Stimulated activated CD8-positive, alpha-beta memory T cell treated with anti-CD3 and anti-CD28 coated beads, Interleukin-2, amount 100 ng/mL, for 48 hours (primary cell): Measurements from ENCODE around the gene DCAF5.
A peak's percentile ranks its signal among the peaks of the same experiment; 100 is the strongest.
"Not testable (repeated sequence)": the region's sequence is repeated elsewhere in the genome, so short reads cannot be mapped to it uniquely, and the experiment has no call there.

Experiments used
- DNase-seq, 2 donors: peaks; one replicate each; pipeline ENCODE4 v3.0.0-alpha.2; 2020; ENCODE audit warnings: low read depth in 2 of 2

Gene DCAF5

DNA sequence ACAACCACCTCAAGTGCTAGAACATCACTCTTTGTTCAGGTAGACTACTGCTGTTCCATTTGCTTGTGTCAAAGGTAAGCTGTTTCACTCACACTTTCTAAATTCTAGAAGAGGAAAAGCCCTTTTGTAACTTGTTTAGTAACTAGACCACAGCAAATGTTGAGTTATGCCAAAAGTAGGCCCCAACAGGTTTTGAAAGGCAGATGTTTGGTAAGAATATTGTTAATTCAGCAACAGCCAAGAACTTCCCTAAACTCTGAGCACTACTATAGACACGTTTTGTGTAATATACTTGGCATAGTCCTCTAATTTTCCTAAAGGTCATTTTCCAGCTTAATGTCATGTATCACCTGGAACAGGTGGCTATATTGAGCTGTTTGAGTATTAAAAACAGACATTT lies 79.0 kb downstream of the DCAF5 start:
- DNase-seq: no peak

DNA sequence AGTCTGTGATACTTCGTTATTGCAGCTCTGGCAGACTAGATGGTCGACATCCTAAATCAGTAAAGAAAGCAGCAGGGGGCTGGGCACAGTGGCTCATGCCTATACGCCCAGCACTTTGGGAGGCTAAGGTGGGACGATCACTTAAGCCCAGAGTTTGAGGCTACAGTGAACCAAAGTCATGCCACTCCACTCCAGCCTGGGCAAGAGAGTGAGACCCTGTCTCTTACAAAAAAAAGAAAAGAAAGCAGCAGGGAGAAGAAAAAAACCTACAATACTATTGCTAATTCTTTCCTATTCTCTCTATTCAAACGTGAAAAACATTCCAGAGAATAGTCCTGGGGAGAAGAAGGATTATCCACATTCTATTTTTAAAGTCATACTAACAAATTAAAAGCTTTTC lies 79.5 kb downstream of the DCAF5 start:
- no peak for DNase-seq

DNA sequence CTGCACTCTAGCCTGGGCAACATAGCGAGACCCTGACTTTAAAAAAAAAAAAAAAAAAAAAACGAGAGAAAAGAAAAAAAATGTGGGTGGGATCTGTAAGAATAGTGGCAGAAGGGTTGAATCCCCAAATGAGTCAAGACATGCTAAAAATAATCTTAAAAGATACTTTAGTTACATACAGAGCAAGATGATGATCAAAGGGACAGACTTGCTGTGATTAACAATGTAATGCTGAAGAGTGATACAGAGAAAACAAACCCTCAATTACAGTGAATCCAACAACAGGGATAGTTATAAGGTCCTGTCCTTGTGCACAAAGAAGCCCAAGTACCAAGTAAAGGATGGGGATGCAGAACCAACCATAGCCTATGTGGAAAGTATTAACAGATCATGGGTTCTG lies 80.3 kb downstream of the DCAF5 start:
- no peak for DNase-seq

DNA sequence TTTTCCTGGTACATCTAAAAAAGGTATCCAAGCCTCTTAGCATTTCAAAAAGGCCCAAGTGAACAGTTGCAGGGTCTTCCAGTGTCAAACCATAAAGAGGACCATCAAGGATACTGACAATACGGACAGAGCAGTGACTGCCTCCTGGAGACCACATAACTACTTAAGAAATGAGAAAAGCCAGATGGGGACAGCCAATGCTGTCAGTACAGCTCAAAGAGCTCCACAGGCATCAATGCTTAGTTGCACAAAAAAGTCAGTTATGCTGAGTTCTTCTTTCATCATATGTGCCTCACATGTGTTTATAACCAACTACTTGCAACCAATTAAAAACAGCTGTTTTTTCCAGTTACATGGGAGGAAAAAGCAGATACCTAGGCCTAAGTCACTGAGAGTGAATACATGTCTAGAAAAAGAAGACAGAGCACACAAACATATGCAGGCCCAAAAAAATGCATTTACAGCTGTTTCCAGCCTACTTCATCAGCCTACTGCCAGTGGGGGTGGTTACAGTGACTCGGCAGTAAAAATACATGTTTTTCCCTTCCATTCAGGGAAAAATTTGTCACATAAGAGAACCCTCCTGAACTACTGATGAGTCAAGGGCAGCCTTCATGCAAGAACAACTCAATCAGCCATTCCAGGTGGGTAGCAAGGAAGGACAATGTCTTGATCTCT lies 84.0 kb downstream of the DCAF5 start:
- no peak for DNase-seq

DNA sequence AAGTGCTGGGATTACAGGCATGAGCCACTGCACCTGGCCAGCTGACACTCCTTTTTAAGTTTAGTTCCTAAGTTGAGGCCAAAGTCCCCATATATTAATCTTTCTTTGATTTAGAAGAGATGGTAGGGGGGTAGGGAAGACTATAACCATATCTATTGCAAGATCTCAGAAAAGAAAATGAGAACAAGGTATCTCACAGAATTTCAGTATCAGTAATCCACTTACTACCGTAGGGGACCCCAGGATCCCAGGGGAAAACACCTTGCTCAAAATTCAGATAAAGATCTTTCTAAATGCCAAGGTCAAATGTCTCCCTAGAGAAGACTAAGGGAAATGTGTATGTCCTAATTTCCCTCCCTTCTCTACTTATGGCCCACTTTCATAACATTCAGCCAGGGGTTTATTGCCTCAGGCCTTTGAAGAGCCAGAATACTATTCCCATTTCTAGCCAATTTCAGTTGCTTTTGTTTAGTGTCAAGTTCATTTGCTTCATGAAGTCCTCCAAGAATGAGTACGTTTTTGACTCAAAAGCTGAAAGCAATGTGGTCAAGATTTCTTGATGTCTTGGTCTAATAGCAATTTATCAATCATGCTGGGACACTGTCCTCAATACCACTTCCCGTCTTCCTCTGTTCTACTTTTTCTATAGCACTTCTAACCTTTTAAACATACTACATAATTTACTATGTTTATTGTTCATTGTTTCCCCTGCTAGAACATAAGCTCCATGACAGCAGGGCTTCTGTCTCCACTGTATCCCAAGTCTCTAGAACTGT lies 86.3 kb downstream of the DCAF5 start:
- no peak for DNase-seq

DNA sequence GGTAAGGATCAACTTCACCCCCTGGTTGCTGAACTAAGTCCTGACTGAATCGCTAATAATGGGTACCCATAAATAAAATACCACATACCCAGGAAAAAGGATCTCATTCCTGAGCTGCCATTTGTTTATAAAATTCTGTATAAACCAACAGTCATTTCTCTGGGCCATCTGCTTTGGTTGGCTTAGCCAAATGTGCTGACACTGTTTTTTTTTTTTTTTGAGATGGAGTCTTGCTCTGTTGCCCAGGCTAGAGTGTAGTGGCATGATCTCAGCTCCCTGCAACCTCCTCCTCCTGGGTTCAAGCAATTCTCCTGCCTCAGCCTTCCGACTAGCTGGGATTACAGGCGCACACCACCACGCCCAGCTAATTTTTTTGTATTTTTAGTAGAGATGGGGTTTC lies 87.0 kb downstream of the DCAF5 start:
- DNase-seq: not testable (repeated sequence)

DNA sequence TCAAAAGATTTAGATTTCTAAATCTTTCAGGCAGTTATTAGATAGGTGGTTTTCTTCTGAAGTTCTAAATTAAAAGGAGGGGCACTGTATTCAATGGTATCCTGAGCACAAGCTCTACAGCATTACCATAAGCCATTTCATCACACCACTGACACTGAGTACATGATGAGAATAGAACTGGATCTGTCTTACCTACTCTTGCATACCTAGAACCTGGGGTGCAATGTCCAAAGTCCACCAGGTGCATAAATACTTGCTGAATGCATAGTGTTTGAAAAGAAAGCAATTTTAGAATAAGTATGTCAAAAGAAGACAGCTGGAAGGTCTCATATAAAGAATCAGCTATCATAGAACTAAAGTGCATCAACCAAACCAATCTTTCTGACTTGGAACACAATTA lies 88.3 kb downstream of the DCAF5 start:
- no peak for DNase-seq

DNA sequence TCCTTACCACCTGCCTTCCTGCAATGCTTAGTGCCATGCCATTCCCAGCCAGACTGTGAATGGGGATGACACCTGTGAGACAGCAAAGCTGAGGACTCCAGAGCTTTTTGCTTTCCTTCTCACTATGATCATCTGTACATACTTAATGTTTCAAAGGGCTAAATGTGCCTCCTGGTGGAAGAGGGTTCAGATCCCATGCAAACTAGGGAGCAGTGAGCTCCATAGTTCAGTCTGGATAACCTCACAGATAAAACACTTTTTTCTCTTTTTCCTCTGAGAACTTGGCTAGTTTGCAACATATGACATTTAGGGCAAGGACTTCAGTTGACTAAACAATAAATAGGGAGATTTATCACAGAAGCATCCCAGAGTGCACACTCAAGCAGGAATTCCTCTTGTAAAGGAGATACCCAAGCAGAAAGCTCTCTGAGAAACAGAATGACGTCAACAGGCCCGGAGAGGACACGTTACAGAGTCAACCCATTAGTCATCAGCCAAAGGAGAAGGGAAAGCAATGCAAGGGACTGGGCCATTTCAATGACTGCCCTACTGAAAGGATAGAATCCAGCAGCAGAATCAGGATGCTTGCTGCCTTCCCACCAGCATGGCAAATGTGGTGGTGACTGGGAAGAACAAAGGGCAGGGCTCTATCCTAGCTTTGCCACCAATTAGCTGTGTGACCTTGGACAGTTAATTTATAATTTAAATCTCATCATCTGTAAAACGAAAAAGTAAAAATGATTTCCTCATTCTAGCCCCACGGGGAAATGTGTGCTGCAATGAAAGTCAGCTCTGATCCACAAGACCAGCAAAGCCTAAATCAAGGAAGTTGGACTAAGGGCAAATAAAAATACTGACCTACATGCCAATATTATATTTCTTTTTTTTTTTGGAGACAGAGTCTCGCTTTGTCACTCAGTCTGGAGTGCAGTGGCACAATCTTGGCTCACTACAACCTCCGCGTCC lies 93.0 kb downstream of the DCAF5 start:
- no peak for DNase-seq

DNA sequence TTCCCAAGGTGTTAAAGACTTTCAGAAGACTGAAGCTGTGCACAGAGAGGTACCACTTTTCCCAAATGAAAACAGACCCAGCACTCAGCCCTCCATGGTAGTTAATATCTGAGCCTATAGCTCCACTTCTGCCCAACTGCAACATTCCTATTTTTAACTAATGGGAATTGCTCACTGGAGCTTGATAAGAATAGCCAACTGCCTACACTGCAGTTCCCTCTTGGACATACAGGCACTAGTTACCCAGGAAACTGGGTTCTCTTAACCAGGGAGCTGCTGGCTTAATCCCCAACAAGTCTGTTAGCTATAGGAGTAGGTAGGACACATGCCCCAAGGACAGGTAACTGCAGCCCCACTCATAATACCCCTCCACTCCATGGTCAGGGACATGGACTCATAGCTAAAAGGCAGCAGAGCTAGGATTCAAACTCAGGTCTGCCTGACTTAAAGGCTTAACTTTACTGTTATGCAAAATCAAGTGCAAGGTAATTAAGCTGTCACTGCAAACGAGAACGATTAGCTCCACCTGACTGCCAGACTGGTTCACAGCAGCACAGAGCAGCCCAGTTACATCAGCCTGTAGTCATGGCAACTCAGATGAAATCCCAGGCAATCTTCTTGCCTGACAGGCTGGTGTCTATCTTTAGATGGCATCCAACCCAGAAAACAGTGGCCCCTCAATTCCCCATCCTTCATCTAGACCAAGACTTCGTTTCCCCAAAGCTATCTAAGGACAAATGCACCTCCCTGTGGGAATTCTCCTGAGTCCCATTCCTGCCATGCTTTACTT lies 96.7 kb downstream of the DCAF5 start:
- DNase-seq: no peak

DNA sequence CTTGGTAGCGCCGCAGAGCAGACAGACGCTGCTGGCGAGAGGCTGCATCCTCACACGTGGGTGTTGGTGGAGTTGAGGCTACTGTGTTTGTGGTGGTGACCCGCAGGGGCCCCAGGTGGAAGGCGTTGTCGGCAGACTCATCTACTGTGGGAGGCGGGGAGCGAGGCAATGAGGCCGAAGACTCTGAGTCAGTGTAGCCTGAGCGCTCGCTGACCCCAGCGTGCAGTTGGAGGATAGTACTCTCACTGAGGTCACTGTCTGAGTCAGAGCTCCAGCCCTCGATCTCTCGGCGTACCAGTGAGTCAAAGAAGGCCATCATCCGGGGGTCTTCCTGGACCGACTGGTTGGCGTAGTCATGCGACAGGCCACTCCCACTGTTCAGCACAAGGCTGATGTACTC lies 97.8 kb downstream of the DCAF5 start:
- DNase-seq: no peak

DNA sequence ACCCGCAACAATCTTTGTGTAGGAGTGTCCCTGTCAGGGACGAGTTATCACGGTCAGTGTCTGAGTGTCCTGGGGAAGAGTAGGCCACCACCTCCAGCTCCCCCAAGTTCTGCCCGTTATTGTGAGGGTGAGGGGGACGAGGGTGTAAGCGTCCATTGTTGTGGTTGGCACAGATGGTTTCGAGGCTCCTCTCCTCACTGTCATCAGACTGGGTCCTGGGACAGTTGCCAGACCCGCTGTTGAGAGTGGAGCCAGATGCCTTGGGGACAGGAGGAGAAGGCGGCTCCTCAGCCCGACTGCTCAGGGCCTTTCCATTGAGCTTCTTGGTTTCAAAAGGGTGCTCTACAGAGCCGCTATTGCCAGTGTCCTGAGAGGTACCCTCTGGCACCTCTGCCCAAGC lies 98.9 kb downstream of the DCAF5 start:
- no peak for DNase-seq

DNA sequence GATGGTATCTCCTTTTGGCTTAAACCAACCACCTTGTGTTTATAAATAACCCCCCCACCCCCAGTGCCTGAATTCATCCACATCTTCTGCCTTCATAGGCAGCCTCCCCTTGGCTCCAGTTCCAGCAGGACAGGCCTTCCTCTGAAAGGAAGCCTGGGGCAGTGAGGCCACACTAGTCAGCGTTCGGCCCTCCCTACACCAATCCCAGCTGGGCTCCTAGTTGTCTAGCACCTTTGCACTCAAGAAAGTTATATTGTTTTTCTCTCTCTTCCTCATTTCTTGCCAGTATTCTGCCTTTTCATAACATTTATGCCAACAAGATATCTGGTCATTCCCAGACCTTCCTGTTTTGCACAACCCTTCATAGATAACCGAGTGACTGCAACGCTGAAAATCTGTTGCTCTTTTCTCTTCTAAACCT lies 100.7 kb downstream of the DCAF5 start:
- DNase-seq: no peak

DNA sequence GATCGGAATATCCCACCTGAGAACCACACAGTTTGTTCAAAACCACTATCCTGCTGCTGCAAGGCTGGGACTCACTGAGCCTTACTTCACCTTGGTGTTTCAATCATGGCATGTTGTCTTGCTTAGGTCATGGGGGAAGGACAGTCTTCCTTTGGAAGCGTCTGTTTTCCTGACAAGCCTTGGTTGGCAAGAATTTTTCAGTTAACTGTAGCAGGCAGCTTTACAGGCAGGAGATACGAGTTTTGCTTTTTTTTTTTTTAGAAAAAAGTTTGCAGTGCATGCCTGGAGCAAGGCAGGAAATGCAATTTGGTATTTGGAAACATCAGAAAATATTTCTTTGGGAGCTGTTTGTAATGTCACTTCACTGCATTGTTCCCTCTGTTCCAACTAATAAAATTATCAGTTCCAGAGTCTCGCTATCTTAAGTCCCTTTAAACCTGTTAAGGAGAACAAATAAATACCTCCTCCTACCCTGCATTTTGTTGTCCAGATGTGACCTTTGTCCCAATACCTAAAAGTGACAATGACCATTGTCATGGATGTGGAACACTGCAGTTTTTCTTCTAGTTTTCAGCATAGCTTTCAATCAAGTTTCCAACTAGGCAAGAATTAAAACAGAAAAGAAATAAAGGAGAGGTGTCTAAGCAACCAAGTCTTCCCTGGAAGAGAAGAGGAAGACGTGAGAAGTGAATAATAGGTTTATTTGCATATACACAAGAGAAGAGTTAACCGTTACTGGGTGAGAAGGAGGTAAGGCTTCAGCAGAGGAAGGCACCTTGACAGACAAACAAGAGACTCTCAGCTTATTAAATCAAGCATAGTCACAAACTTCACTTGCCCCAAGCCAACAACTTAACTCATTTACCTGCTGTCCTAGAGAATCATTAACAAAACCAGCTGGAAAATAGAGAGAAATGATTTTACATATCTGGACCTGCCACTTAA lies 102.4 kb downstream of the DCAF5 start:
- no peak for DNase-seq

DNA sequence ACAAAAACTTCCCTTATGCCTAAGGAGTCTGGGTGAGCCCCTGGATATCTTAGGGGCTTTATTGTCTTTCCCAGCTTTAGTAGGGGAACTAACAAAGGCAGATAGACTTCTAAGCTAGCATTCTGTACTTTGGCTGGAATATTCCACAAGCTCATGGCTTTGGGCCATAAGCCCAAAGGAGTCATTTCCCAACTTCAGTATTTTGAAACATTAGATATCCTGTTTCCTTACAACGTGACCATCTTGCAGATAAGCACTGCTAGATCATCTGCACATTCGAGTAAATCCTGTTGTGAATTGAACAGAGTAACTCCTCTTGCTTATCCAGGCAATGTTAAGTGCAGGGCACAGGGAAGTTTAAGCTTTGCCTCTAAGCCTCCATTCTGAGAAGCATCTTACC lies 103.2 kb downstream of the DCAF5 start:
- no peak for DNase-seq

DNA sequence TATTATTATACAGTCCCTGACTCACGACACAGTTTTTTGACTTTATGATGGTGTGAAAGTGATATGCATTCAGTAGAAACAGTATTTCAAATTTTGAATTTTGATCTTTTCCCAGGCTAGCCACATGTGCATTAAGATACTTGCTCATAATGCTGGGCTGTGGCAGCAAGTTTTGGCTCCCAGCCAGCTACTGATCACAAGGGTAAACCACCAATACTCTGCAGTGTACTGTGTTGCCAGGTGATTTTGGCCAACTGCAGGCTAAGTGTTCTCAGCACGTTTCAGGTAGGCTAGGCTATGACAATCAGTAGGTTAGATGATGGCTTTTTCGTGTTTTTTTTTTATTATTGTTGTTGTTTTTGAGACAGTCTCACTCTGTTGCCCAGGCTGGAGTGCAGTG lies 104.5 kb downstream of the DCAF5 start:
- DNase-seq: peak in 1 of 2 donors; percentile 7

DNA sequence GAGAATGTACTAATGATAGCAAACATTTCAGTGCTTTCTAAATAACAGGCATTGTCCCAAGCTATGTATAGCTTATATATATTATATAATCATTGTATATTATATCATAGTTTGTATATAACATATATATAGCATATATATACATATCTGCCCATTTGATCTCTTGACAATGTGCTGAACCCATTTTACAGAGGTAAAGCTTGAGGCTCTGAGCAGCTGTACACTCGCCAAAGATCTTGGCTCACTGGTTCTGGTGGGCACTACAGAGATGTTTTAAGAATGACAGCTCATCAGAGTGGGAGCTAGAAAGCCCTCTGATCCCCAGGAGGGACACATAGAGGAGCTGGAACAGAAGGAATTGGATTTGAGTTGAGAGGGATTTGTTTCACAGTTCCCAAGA lies 105.7 kb downstream of the DCAF5 start:
- DNase-seq: no peak

DNA sequence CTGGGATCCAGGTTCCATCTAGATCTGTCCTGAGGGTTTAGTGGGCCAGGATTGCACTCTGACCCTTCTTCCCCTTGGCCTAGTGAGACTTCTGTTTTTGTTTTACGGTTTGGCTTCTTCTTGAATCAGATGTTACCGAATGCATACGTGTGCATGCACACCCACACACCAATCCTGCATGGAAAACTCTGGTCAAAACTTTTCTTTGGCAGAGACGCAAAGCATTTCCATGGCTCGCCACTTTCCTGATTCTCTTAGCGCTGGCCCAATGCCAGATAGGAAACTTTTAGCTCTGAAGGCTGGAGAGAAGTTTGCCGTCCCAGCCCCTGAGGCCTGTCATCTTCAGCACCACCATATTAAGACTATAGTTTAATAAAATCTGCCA lies 106.5 kb downstream of the DCAF5 start:
- DNase-seq: no peak

DNA sequence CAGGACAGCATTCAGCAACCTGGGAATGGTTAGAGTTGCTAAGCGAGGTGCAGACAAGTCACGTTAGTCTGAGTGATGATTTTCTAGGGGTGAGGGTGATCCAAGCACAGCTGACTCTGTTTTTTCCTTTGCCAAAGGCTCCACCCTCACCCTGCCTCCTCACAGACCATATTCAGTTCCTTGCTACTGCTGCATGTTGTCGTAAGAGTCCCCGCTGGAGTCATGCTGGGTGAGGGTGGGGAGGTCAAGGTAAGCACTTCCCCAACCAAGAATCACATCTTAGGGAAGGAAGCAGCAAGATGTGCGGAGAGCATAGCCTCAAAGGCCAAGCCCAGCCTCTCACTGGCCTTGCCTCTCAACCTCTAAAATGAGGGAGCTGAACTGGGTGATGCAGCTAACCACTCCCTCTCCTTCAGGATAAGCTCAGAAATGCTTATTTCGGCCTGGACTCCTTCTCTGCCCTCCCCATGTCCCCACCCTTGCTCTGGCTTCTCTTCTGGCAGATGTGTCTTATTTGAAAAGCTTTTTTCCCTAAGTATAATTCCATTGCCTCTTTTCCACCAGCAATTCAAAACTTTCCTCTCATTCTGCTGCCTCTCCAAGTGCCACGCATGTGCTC lies 107.0 kb downstream of the DCAF5 start:
- no peak for DNase-seq

DNA sequence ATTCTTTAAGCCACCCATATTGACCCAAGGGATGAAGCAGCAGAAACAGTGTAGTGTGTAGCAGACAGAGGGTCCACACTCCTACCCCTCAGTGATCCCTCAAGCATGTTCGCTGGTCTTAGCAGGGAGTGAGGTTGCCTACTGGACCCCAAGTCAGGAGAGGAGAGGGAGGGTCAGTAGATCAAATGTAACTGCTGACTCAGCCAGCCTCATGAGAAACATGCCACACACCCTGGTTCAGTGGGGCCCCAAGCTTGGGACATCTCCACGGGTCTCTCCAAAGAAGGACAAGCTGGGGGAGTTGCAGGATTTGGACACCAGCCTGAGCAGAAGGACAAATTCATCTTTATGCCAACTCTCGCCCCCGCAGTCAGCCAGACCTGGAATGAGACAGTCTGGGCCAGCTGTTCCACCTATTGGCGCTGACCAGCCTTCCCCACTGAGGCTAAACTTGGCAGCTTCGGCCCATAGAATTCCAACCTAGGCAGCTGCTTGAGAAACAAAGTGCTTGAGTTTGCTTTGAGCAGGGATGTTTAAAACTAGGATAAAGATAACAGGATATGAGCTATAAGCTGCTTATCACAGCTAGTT lies 107.9 kb downstream of the DCAF5 start:
- no peak for DNase-seq

DNA sequence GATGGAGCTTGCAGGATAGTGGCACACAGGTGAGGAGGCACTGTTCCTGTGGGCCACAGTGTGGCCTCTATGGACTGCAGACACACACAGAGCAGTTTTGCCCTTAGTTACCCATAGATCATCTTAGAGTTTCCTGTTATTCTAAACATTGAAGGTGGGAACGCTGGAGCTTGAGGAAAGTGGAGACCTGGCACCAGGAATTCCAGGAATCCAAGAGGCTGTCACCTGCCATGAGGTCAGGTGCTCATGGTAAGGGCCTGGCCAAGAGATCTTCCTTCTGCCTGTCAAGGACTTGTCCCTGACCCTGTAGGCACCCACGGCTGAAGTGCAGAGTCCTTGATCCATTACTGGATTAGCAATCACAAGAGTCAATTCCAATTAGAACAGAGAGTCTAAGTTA lies 108.6 kb downstream of the DCAF5 start:
- DNase-seq: no peak
